Spleen (tissue), 11 donors: ENCODE results near the gene SLC26A1. TPM values are rescaled to one million over a fixed set of nuclear protein-coding genes. Genes with fewer than 3 reads are reported as not detected.
A peak's percentile ranks its signal among the peaks of the same experiment; 100 is the strongest.

ENCODE experiments used
- DNase-seq: peaks from one replicate; pipeline ENCODE4 v3.0.0-alpha.2; 2020
- H3K27ac ChIP-seq, 8 donors: fragments of 200-600 bp; sonication (generic) in 7 of 8; 1 replicate in 4 of 8; 2 replicates in 4 of 8; pipeline versions ENCODE4 v1.5.0 to v1.8.0; 2016 to 2021; ENCODE audit warnings: inconsistent platforms in 4 of 8, mild to moderate bottlenecking in 4 of 8, moderate library complexity in 1 of 8
- H3K27me3 ChIP-seq, 7 donors: fragments of 200-600 bp; sonication (generic) in 6 of 7; replicated peaks in 1 of 7; 1 replicate in 4 of 7; 2 replicates in 3 of 7; pipeline versions ENCODE4 v1.5.0 to v1.8.0; 2016 to 2021; ENCODE audit warnings: inconsistent platforms in 3 of 7, mild to moderate bottlenecking in 1 of 7
- H3K36me3 ChIP-seq, 6 donors: fragments of 200-600 bp; sonication (generic) in 5 of 6; 1 replicate in 4 of 6; 2 replicates in 2 of 6; pipeline versions ENCODE4 v1.5.0 to v1.8.0; 2016 to 2021; ENCODE audit warnings: inconsistent platforms in 2 of 6
- H3K4me1 ChIP-seq, 6 donors: fragments of 200-600 bp; sonication (generic) in 5 of 6; 1 replicate in 3 of 6; 2 replicates in 3 of 6; pipeline versions ENCODE4 v1.5.0 to v1.8.0; 2016 to 2021; ENCODE audit warnings: inconsistent platforms in 3 of 6
- H3K4me3 ChIP-seq, 8 donors: fragments of 200-600 bp; sonication (generic) in 7 of 8; 1 replicate in 4 of 8; 2 replicates in 4 of 8; pipeline versions ENCODE4 v1.5.0 to v1.8.0; 2016 to 2021; ENCODE audit warnings: inconsistent platforms in 4 of 8, mild to moderate bottlenecking in 4 of 8, moderate library complexity in 2 of 8
- H3K9me3 ChIP-seq, 8 donors: fragments of 200-600 bp; sonication (generic) in 7 of 8; 1 replicate in 4 of 8; 2 replicates in 4 of 8; pipeline versions ENCODE4 v1.5.0 to v1.8.0; 2016 to 2021; ENCODE audit warnings: inconsistent platforms in 4 of 8
- CTCF ChIP-seq, 11 experiments: fragments of 200-600 bp in 7 of 11; fragments of 450-650 bp in 4 of 11; sonication (generic) in 4 of 11; IDR thresholded peaks in 8 of 11; conservative IDR thresholded peaks in 3 of 11; 1 replicate in 7 of 11; 2 replicates in 4 of 11; pipeline versions ENCODE4 v1.4.0 to v1.8.0; 2016 to 2021; ENCODE audit warnings: antibody characterized with exemption in 11 of 11, inconsistent platforms in 4 of 11, mild to moderate bottlenecking in 1 of 11
- POLR2A ChIP-seq, 3 donors: fragments of 450-650 bp; IDR thresholded peaks; one replicate each; pipeline ENCODE4 v1.5.1; 2017; ENCODE audit warnings: antibody characterized with exemption in 3 of 3, mild to moderate bottlenecking in 1 of 3
- POLR2AphosphoS5 ChIP-seq, 3 donors: sonication (generic); formaldehyde crosslinking; IDR thresholded peaks; one replicate each; pipeline ENCODE4 v1.5.1; 2017; ENCODE audit warnings: antibody characterized with exemption in 3 of 3
- WGBS, 5 donors: extraction: QIAGEN DNeasy Blood & Tissue Kit in 3 of 5; methylation state at CpG; one replicate each; pipeline versions ENCODE4 v1.1.5 to v1.1.7; 2013 to 2018; 5-methylcytosine and 5-hydroxymethylcytosine counted together
- intact Hi-C: fragments of 100-400 bp; cut with DNase I; formaldehyde crosslinking; loops from one replicate; pipeline ENCODE4 v1.15.0; 2023; ENCODE audit warnings: low total_unique reads
- polyA plus RNA-seq, 3 donors: library from polyadenylated mRNA; stranded (reverse); fragments of 200-250 nt; gene quantifications; one replicate each; pipeline ENCODE4 v1.2.1, GENCODE V29; 2013
- total RNA-seq, 7 donors: library from RNA; depleted of rRNA in 3 of 7; stranded (reverse); fragments of >200 nt in 3 of 7; fragmentation: NEBNext Ultra II Directional in 4 of 7; extraction: Animal tissue kit (Norgen Biotek cat#: 25700) in 4 of 7; gene quantifications; one replicate each; pipeline versions ENCODE4 v1.1.0 to v1.2.1, GENCODE V29; 2016 to 2021
- donor health status: healthy with polysubstance abuse.
- donor health status: DM: no; HTN: no; CAD: no; lungs with moderate emphysema.
- donor health status: DM: no; HTN: no; CAD: no.
- donor health status: Bipolar disorder and iron deficiency.
- donor health status: healthy.
- donor health status: DM: no; HTN: no; CAD: no.
- donor health status: DM: yes; HTN: yes; CAD: no.

The SLC26A1 gene
- total and polyA plus RNA-seq, 10 donors: 0.07 to 0.68 (median 0.24) TPM; not detected in 1

GRCh38 chr4:1022739-1023066 is 29.5 kb upstream of the SLC26A1 start:
- intact Hi-C loops: no loop called here
- Histone ChIP-seq H3K9me3 (no peaks in the 10 kb centered on the region), H3K36me3 (peaks cover 0 to 26% (median 14%) of the 10 kb centered on the region in 6 donors), H3K4me1 (peaks cover 0 to 37% (median 21%) of the 10 kb centered on the region in 6 donors), H3K4me3 (no peak overlapping the region), H3K27me3 (no peaks in the 10 kb centered on the region), H3K27ac (no peak overlapping the region)
- DNase-seq: no peak
- 90 to 94% (median 93%) methylated on average over 10 to 19 of the region's 19 CpGs for WGBS, 5 donors
- TF ChIP-seq POLR2AphosphoS5 (IDR thresholded peaks at IDR 0.05): no peak
- no peak for TF ChIP-seq POLR2A (IDR thresholded peaks at IDR 0.05)
- TF ChIP-seq CTCF (IDR thresholded peaks at IDR 0.05 in 8 of 11, conservative IDR thresholded peaks at IDR 0.05 in 3 of 11): no peak

GRCh38 chr4:1022051-1022738 is 29.0 kb upstream of the SLC26A1 start:
- Histone ChIP-seq H3K36me3 (peaks cover 0 to 26% (median 14%) of the 10 kb centered on the region in 6 donors), H3K27ac (peak overlapping the region in 1 of 8 donors; percentile 54), H3K4me3 (no peak overlapping the region), H3K4me1 (peaks cover 0 to 37% (median 21%) of the 10 kb centered on the region in 6 donors), H3K9me3 (no peaks in the 10 kb centered on the region), H3K27me3 (no peaks in the 10 kb centered on the region)
- TF ChIP-seq POLR2AphosphoS5 (IDR thresholded peaks at IDR 0.05) (no peak), POLR2A (IDR thresholded peaks at IDR 0.05) (no peak), CTCF (IDR thresholded peaks at IDR 0.05 in 8 of 11, conservative IDR thresholded peaks at IDR 0.05 in 3 of 11) (no peak)
- WGBS, 5 donors: 89 to 96% (median 93%) methylated on average over 30 to 46 of the region's 46 CpGs
- intact Hi-C loops: no loop called here
- no peak for DNase-seq

- intact Hi-C loops: no loop called here
- 48 to 72% (median 63%) methylated on average over 8 to 19 of the region's 19 CpGs for WGBS, 5 donors
- peaks cover 0 to 26% (median 14%) of the 10 kb centered on the region in 6 donors for H3K36me3 ChIP-seq
- no peak overlapping the region for H3K4me3 ChIP-seq
- no peaks in the 10 kb centered on the region for H3K27me3 ChIP-seq
- DNase-seq: no peak
- H3K9me3 ChIP-seq: no peaks in the 10 kb centered on the region
- TF ChIP-seq POLR2AphosphoS5 (IDR thresholded peaks at IDR 0.05): peak in 1 of 3 donors; percentile 7
- TF ChIP-seq CTCF (IDR thresholded peaks at IDR 0.05 in 8 of 11, conservative IDR thresholded peaks at IDR 0.05 in 3 of 11): no peak
- H3K4me1 ChIP-seq: peaks cover 0 to 35% (median 23%) of the 10 kb centered on the region in 6 donors
- peak overlapping the region in 1 of 8 donors; percentile 54 for H3K27ac ChIP-seq
Measured at GRCh38 chr4:1021386-1022050, 28.3 kb upstream of the SLC26A1 start.

- intact Hi-C loops: no loop called here
- H3K27me3 ChIP-seq: no peaks in the 10 kb centered on the region
- H3K4me3 ChIP-seq: no peak overlapping the region
- WGBS, 5 donors: 80 to 89% (median 84%) methylated on average over 14 to 23 of the region's 23 CpGs
- TF ChIP-seq POLR2A (IDR thresholded peaks at IDR 0.05) (no peak), POLR2AphosphoS5 (IDR thresholded peaks at IDR 0.05) (no peak), CTCF (IDR thresholded peaks at IDR 0.05 in 8 of 11, conservative IDR thresholded peaks at IDR 0.05 in 3 of 11) (no peak)
- no peaks in the 10 kb centered on the region for H3K9me3 ChIP-seq
- no peak overlapping the region for H3K27ac ChIP-seq
- peaks cover 0 to 34% (median 20%) of the 10 kb centered on the region in 6 donors for H3K4me1 ChIP-seq
- peaks cover 0 to 16% (median 8%) of the 10 kb centered on the region in 6 donors for H3K36me3 ChIP-seq
- DNase-seq: no peak
Measured at GRCh38 chr4:1019729-1020470, 26.7 kb upstream of the SLC26A1 start.
